Measurements from ENCODE around the gene SYCP1. TPM values are rescaled to one million over a fixed set of nuclear protein-coding genes. Genes with fewer than 3 reads are reported as not detected.
"Not testable (repeated sequence)": the region's sequence is repeated elsewhere in the genome, so short reads cannot be mapped to it uniquely, and the experiment has no call there.

Gene SYCP1
- total and polyA plus RNA-seq, 5 donors from 2014 or later: not detected

- DNase-seq (no peak), ATAC-seq (ENCODE audit: low read depth in 2 of 2) (no peak)
- H3K9me3 ChIP-seq (ENCODE audit: control insufficient read depth in 2 of 2, low read length in 2 of 2): no peaks in the 10 kb centered on the region
- H3K27me3 ChIP-seq (ENCODE audit: control insufficient read depth, insufficient read depth, low read length): no peaks in the 10 kb centered on the region
- H3K4me3 Mint-ChIP-seq: no peak overlapping the region
- H3K36me3 Mint-ChIP-seq: no peaks in the 10 kb centered on the region
- H3K4me1 Mint-ChIP-seq: no peaks in the 10 kb centered on the region
- H3K27me3 Mint-ChIP-seq: peaks cover 16% of the 10 kb centered on the region
- no peaks in the 10 kb centered on the region for H3K4me1 ChIP-seq (ENCODE audit: control insufficient read depth, insufficient read depth, low read length, poor library complexity, severe bottlenecking)
- H3K36me3 ChIP-seq (ENCODE audit: control insufficient read depth, insufficient read depth, low read length): no peaks in the 10 kb centered on the region
- H3K27ac ChIP-seq (ENCODE audit: insufficient read depth, low read length, poor library complexity, severe bottlenecking): no peak overlapping the region
- no peak overlapping the region for H3K4me3 ChIP-seq (ENCODE audit: low read depth, low read length)
- H3K27ac Mint-ChIP-seq: no peak overlapping the region
- H3K9me3 Mint-ChIP-seq: peaks cover 0 to 4% (median 0%) of the 10 kb centered on the region in 7 donors
These were observed 157.8 kb downstream of the SYCP1 start for GRCh38 chr1:115012434-115012833.

- H3K4me1 Mint-ChIP-seq: no peaks in the 10 kb centered on the region
- DNase-seq (no peak), ATAC-seq (ENCODE audit: low read depth in 2 of 2) (no peak)
- Histone ChIP-seq H3K4me3 (ENCODE audit: low read depth, low read length) (no peak overlapping the region), H3K27ac (ENCODE audit: insufficient read depth, low read length, poor library complexity, severe bottlenecking) (no peak overlapping the region), H3K4me1 (ENCODE audit: control insufficient read depth, insufficient read depth, low read length, poor library complexity, severe bottlenecking) (no peaks in the 10 kb centered on the region), H3K36me3 (ENCODE audit: control insufficient read depth, insufficient read depth, low read length) (no peaks in the 10 kb centered on the region), H3K9me3 (ENCODE audit: control insufficient read depth in 2 of 2, low read length in 2 of 2) (no peaks in the 10 kb centered on the region), H3K27me3 (ENCODE audit: control insufficient read depth, insufficient read depth, low read length) (no peaks in the 10 kb centered on the region)
- no peak overlapping the region for H3K27ac Mint-ChIP-seq
- H3K4me3 Mint-ChIP-seq: no peak overlapping the region
- H3K36me3 Mint-ChIP-seq: no peaks in the 10 kb centered on the region
- peaks cover 21% of the 10 kb centered on the region for H3K27me3 Mint-ChIP-seq
- peaks cover 0 to 6% (median 0%) of the 10 kb centered on the region in 7 donors for H3K9me3 Mint-ChIP-seq
These were observed 159.1 kb downstream of the SYCP1 start for GRCh38 chr1:115013792-115014191.

GRCh38 chr1:115019549-115019948 is 164.9 kb downstream of the SYCP1 start:
- H3K4me1 ChIP-seq (ENCODE audit: control insufficient read depth, insufficient read depth, low read length, poor library complexity, severe bottlenecking); H3K36me3 Mint-ChIP-seq; H3K27ac ChIP-seq (ENCODE audit: insufficient read depth, low read length, poor library complexity, severe bottlenecking); H3K36me3 ChIP-seq (ENCODE audit: control insufficient read depth, insufficient read depth, low read length); H3K27ac Mint-ChIP-seq; H3K4me3 ChIP-seq (ENCODE audit: low read depth, low read length); H3K4me1 Mint-ChIP-seq; DNase-seq; ATAC-seq (ENCODE audit: low read depth in 2 of 2); H3K4me3 Mint-ChIP-seq; H3K9me3 Mint-ChIP-seq; H3K9me3 ChIP-seq (ENCODE audit: control insufficient read depth in 2 of 2, low read length in 2 of 2): not testable (repeated sequence)
- H3K27me3 Mint-ChIP-seq: peaks cover 25% of the 10 kb centered on the region
- H3K27me3 ChIP-seq (ENCODE audit: control insufficient read depth, insufficient read depth, low read length): peaks cover 19% of the 10 kb centered on the region

- Histone ChIP-seq H3K4me1 (ENCODE audit: control insufficient read depth, insufficient read depth, low read length, poor library complexity, severe bottlenecking) (no peaks in the 10 kb centered on the region), H3K36me3 (ENCODE audit: control insufficient read depth, insufficient read depth, low read length) (no peaks in the 10 kb centered on the region), H3K27ac (ENCODE audit: insufficient read depth, low read length, poor library complexity, severe bottlenecking) (no peak overlapping the region), H3K27me3 (ENCODE audit: control insufficient read depth, insufficient read depth, low read length) (peaks cover 27% of the 10 kb centered on the region), H3K9me3 (ENCODE audit: control insufficient read depth in 2 of 2, low read length in 2 of 2) (no peaks in the 10 kb centered on the region), H3K4me3 (ENCODE audit: low read depth, low read length) (no peak overlapping the region)
- ATAC-seq (ENCODE audit: low read depth in 2 of 2) (no peak), DNase-seq (no peak)
- no peaks in the 10 kb centered on the region for H3K4me1 Mint-ChIP-seq
- H3K36me3 Mint-ChIP-seq: no peaks in the 10 kb centered on the region
- H3K4me3 Mint-ChIP-seq: no peak overlapping the region
- H3K27me3 Mint-ChIP-seq: peaks cover 25% of the 10 kb centered on the region
- H3K9me3 Mint-ChIP-seq: peaks cover 0 to 6% (median 4%) of the 10 kb centered on the region in 7 donors
- no peak overlapping the region for H3K27ac Mint-ChIP-seq
These were observed 166.5 kb downstream of the SYCP1 start for GRCh38 chr1:115021145-115021544.

GRCh38 chr1:115023593-115023992 is 168.9 kb downstream of the SYCP1 start:
- Histone ChIP-seq H3K36me3 (ENCODE audit: control insufficient read depth, insufficient read depth, low read length) (no peaks in the 10 kb centered on the region), H3K27me3 (ENCODE audit: control insufficient read depth, insufficient read depth, low read length) (peaks cover 29% of the 10 kb centered on the region), H3K9me3 (ENCODE audit: control insufficient read depth in 2 of 2, low read length in 2 of 2) (no peaks in the 10 kb centered on the region), H3K4me3 (ENCODE audit: low read depth, low read length) (no peak overlapping the region), H3K4me1 (ENCODE audit: control insufficient read depth, insufficient read depth, low read length, poor library complexity, severe bottlenecking) (no peaks in the 10 kb centered on the region), H3K27ac (ENCODE audit: insufficient read depth, low read length, poor library complexity, severe bottlenecking) (no peak overlapping the region)
- Mint-ChIP-seq H3K4me1 (no peaks in the 10 kb centered on the region), H3K4me3 (no peak overlapping the region), H3K36me3 (no peaks in the 10 kb centered on the region), H3K27me3 (peaks cover 26% of the 10 kb centered on the region), H3K27ac (no peak overlapping the region), H3K9me3 (peaks cover 0 to 6% (median 2%) of the 10 kb centered on the region in 7 donors)
- ATAC-seq (ENCODE audit: low read depth in 2 of 2) (no peak), DNase-seq (no peak)

GRCh38 chr1:115029526-115029925 is 174.9 kb downstream of the SYCP1 start, which contains the start of gene TSHB:
Gene TSHB (plus strand): TSS chr1:115029826. CDS start chr1:115033363, 3,537 bp downstream.
- no peaks in the 10 kb centered on the region for H3K36me3 ChIP-seq (ENCODE audit: control insufficient read depth, insufficient read depth, low read length)
- Mint-ChIP-seq H3K27ac (no peak within 1 kb of the TSS), H3K9me3 (no peaks in the 10 kb centered on the region), H3K27me3 (peaks cover 13% of the 10 kb centered on the region), H3K4me1 (peaks cover 0 to 2% (median 0%) of the 10 kb centered on the region in 4 donors), H3K4me3 (no peak within 1 kb of the TSS), H3K36me3 (no peaks in the 10 kb centered on the region)
- H3K4me3 ChIP-seq (ENCODE audit: low read depth, low read length): no peak within 1 kb of the TSS
- peaks cover 27% of the 10 kb centered on the region for H3K27me3 ChIP-seq (ENCODE audit: control insufficient read depth, insufficient read depth, low read length)
- DNase-seq: no peak
- H3K9me3 ChIP-seq (ENCODE audit: control insufficient read depth in 2 of 2, low read length in 2 of 2): no peaks in the 10 kb centered on the region
- ATAC-seq (ENCODE audit: low read depth in 2 of 2): no peak
- no peaks in the 10 kb centered on the region for H3K4me1 ChIP-seq (ENCODE audit: control insufficient read depth, insufficient read depth, low read length, poor library complexity, severe bottlenecking)
- no peak within 1 kb of the TSS for H3K27ac ChIP-seq (ENCODE audit: insufficient read depth, low read length, poor library complexity, severe bottlenecking)

- Mint-ChIP-seq H3K4me1 (peaks cover 0 to 2% (median 0%) of the 10 kb centered on the region in 4 donors), H3K36me3 (no peaks in the 10 kb centered on the region), H3K4me3 (no peak overlapping the region), H3K9me3 (no peaks in the 10 kb centered on the region), H3K27me3 (peaks cover 13% of the 10 kb centered on the region), H3K27ac (no peak overlapping the region)
- H3K9me3 ChIP-seq (ENCODE audit: control insufficient read depth in 2 of 2, low read length in 2 of 2): no peaks in the 10 kb centered on the region
- peaks cover 24% of the 10 kb centered on the region for H3K27me3 ChIP-seq (ENCODE audit: control insufficient read depth, insufficient read depth, low read length)
- no peaks in the 10 kb centered on the region for H3K36me3 ChIP-seq (ENCODE audit: control insufficient read depth, insufficient read depth, low read length)
- ATAC-seq (ENCODE audit: low read depth in 2 of 2) (no peak), DNase-seq (no peak)
- no peaks in the 10 kb centered on the region for H3K4me1 ChIP-seq (ENCODE audit: control insufficient read depth, insufficient read depth, low read length, poor library complexity, severe bottlenecking)
- no peak overlapping the region for H3K27ac ChIP-seq (ENCODE audit: insufficient read depth, low read length, poor library complexity, severe bottlenecking)
- no peak overlapping the region for H3K4me3 ChIP-seq (ENCODE audit: low read depth, low read length)
These were observed 176.9 kb downstream of the SYCP1 start for GRCh38 chr1:115031595-115031994.

- Mint-ChIP-seq H3K4me3 (no peak overlapping the region), H3K36me3 (no peaks in the 10 kb centered on the region), H3K9me3 (no peaks in the 10 kb centered on the region), H3K4me1 (no peaks in the 10 kb centered on the region), H3K27me3 (no peaks in the 10 kb centered on the region), H3K27ac (no peak overlapping the region)
- Histone ChIP-seq H3K36me3 (ENCODE audit: control insufficient read depth, insufficient read depth, low read length) (no peaks in the 10 kb centered on the region), H3K4me3 (ENCODE audit: low read depth, low read length) (no peak overlapping the region), H3K27ac (ENCODE audit: insufficient read depth, low read length, poor library complexity, severe bottlenecking) (no peak overlapping the region), H3K4me1 (ENCODE audit: control insufficient read depth, insufficient read depth, low read length, poor library complexity, severe bottlenecking) (no peaks in the 10 kb centered on the region), H3K9me3 (ENCODE audit: control insufficient read depth in 2 of 2, low read length in 2 of 2) (no peaks in the 10 kb centered on the region), H3K27me3 (ENCODE audit: control insufficient read depth, insufficient read depth, low read length) (peaks cover 21% of the 10 kb centered on the region)
- ATAC-seq (ENCODE audit: low read depth in 2 of 2): no peak
- no peak for DNase-seq
These were observed 181.0 kb downstream of the SYCP1 start for GRCh38 chr1:115035652-115036051.

Measured in CD4-positive, CD25-positive, alpha-beta regulatory T cell (primary cell).